SK-N-SH (cell line): ENCODE data around the gene HLA-DQA1. TPM values are rescaled to one million over a fixed set of nuclear protein-coding genes. Genes with fewer than 3 reads are reported as not detected.

Experiments used
- CTCF ChIA-PET: fragments of 300-600, 350-600 bp; formaldehyde crosslinking; extraction: SDS; loops from one replicate; lab custom pipeline; 2021; lab: Yijun Ruan, JAX
- POLR2A ChIA-PET: fragments of 350-600 bp; sonication (Branson Sonifier 250); formaldehyde crosslinking; extraction: SDS; loops from one replicate; lab custom pipeline; 2020; ENCODE audit warnings: antibody characterized with exemption, inconsistent platforms; lab: Yijun Ruan, JAX
- DNase-seq: peaks from one replicate; pipeline ENCODE4 v3.0.0; 2012
- H2AFZ ChIP-seq: fragments of 200-600 bp; sonication (generic); 2 replicates; pipeline ENCODE4 v1.8.1; 2016; ENCODE audit warnings: antibody characterized with exemption, mild to moderate bottlenecking, low read depth
- H3F3A ChIP-seq: fragments of 200-600 bp; sonication (generic); replicated peaks from 2 replicates; pipeline ENCODE3; 2016; ENCODE audit warnings: antibody characterized with exemption, mild to moderate bottlenecking; ENCODE audit not compliant: insufficient read depth
- H3K27ac ChIP-seq, 2 experiments: fragments of 200-500 bp in 1 of 2; fragments of 200-600 bp in 1 of 2; sonication (Bioruptor generic) in 1 of 2; sonication (generic), shearing (Covaris generic) in 1 of 2; 2 replicates each; pipeline versions ENCODE4 v1.5.1 to v1.6.1; 2014 to 2016; ENCODE audit warnings: low read depth in 2 of 2, inconsistent platforms in 1 of 2, low read length in 1 of 2, mild to moderate bottlenecking in 1 of 2, mixed read lengths in 1 of 2
- H3K27me3 ChIP-seq: fragments of 200-600 bp; sonication (generic), shearing (Covaris generic); 2 replicates; pipeline ENCODE4 v1.6.1; 2016; ENCODE audit warnings: mixed run types; ENCODE audit not compliant: insufficient read depth
- H3K36me3 ChIP-seq, 2 experiments: fragments of 200-500 bp in 1 of 2; fragments of 200-600 bp in 1 of 2; sonication (Bioruptor generic) in 1 of 2; sonication (generic) in 1 of 2; replicated peaks in 1 of 2; 2 replicates each; pipeline versions ENCODE3 to v1.5.1; 2014 to 2016; ENCODE audit warnings: low read length in 1 of 2, mild to moderate bottlenecking in 1 of 2; ENCODE audit not compliant: insufficient read depth in 2 of 2, control insufficient read depth in 1 of 2
- H3K4me1 ChIP-seq, 2 experiments: fragments of 200-500 bp in 1 of 2; fragments of 200-600 bp in 1 of 2; sonication (Bioruptor generic) in 1 of 2; sonication (generic), shearing (Covaris generic) in 1 of 2; 2 replicates each; pipeline versions ENCODE4 v1.5.1 to v1.6.1; 2014 to 2016; ENCODE audit warnings: low read depth in 1 of 2, low read length in 1 of 2, mixed run types in 1 of 2; ENCODE audit not compliant: insufficient read depth in 2 of 2, control insufficient read depth in 1 of 2
- H3K4me2 ChIP-seq: fragments of 200-600 bp; sonication (generic), shearing (Covaris generic); 2 replicates; pipeline ENCODE4 v1.6.1; 2017; ENCODE audit warnings: mixed run types
- H3K4me3 ChIP-seq, 2 experiments: fragments of 200-500 bp in 1 of 2; fragments of 200-600 bp in 1 of 2; sonication (Bioruptor generic) in 1 of 2; sonication (generic), shearing (Covaris generic) in 1 of 2; 2 replicates each; pipeline versions ENCODE4 v1.5.1 to v1.8.1; 2014 to 2016; ENCODE audit warnings: low read depth in 2 of 2, inconsistent platforms in 1 of 2, low read length in 1 of 2, mild to moderate bottlenecking in 1 of 2, mixed read lengths in 1 of 2, moderate library complexity in 1 of 2
- H3K79me2 ChIP-seq: fragments of 200-600 bp; sonication (generic); 2 replicates; pipeline ENCODE4 v1.8.1; 2017; ENCODE audit warnings: mild to moderate bottlenecking; ENCODE audit not compliant: insufficient read depth
- H3K9ac ChIP-seq: fragments of 200-600 bp; sonication (generic); 2 replicates; pipeline ENCODE4 v1.6.1; 2017; ENCODE audit warnings: mixed run types
- H3K9me2 ChIP-seq: fragments of 200-600 bp; sonication (generic); 2 replicates; pipeline ENCODE4 v1.6.1; 2017; ENCODE audit warnings: mixed run types
- H3K9me3 ChIP-seq: fragments of 200-600 bp; sonication (generic); 2 replicates; pipeline ENCODE4 v1.6.1; 2017; ENCODE audit warnings: mixed run types, mild to moderate bottlenecking, moderate library complexity
- H4K20me1 ChIP-seq: fragments of 200-600 bp; sonication (generic); 2 replicates; pipeline ENCODE4 v1.6.1; 2017; ENCODE audit warnings: mild to moderate bottlenecking, mixed run types; ENCODE audit not compliant: insufficient read depth
- ELF1 ChIP-seq: IDR thresholded peaks from 2 replicates; pipeline ENCODE4 v1.4.0; 2012
- FOXJ3 ChIP-seq: sonication (generic); formaldehyde crosslinking; IDR thresholded peaks from 2 replicates; pipeline ENCODE4 v1.5.1; 2020; ENCODE audit warnings: mild to moderate bottlenecking, missing genetic modification reagents
- FOXM1 ChIP-seq: IDR thresholded peaks from 2 replicates; pipeline ENCODE4 v1.4.0; 2012; ENCODE audit warnings: low read depth, mild to moderate bottlenecking
- GABPA ChIP-seq: IDR thresholded peaks from 2 replicates; pipeline ENCODE4 v1.4.0; 2012; ENCODE audit warnings: low read depth, mild to moderate bottlenecking
- GATA2 ChIP-seq: sonication (generic); formaldehyde crosslinking; IDR thresholded peaks from 2 replicates; pipeline ENCODE4 v1.5.0; 2020; ENCODE audit warnings: mild to moderate bottlenecking, missing genetic modification reagents
- IRF3 ChIP-seq: fragments of 150-350 bp; IDR thresholded peaks from 2 replicates; pipeline ENCODE4 v1.6.1; 2016; ENCODE audit warnings: mild to moderate bottlenecking, low read depth, low read length
- MAX ChIP-seq: IDR thresholded peaks from 2 replicates; pipeline ENCODE4 v1.4.0; 2012; ENCODE audit warnings: low read depth
- MXI1 ChIP-seq: IDR thresholded peaks from 2 replicates; pipeline ENCODE4 v1.6.1; 2012; ENCODE audit warnings: mild to moderate bottlenecking, low read depth, low read length, improper control_type of control experiment
- POLR2AphosphoS5 ChIP-seq: IDR thresholded peaks from 2 replicates; pipeline ENCODE4 v1.6.1; 2012; ENCODE audit warnings: low read depth, low read length
- REST ChIP-seq: IDR thresholded peaks from 2 replicates; pipeline ENCODE4 v1.6.1; 2012; ENCODE audit warnings: mild to moderate bottlenecking, low read depth, low read length, moderate library complexity
- YY1 ChIP-seq: IDR thresholded peaks from 2 replicates; pipeline ENCODE4 v1.4.0; 2012; ENCODE audit warnings: low read depth, mild to moderate bottlenecking
- ZBTB33 ChIP-seq: IDR thresholded peaks from 2 replicates; pipeline ENCODE4 v1.4.0; 2012; ENCODE audit warnings: low read depth, borderline replicate concordance
- WGBS: methylation state at CpG from one replicate; pipeline ENCODE4 v1.1.6; 2017; ENCODE audit warnings: low lambda C conversion rate; 5-methylcytosine and 5-hydroxymethylcytosine counted together
- polyA plus RNA-seq, 3 experiments: library from polyadenylated mRNA; depleted of rRNA; stranded (reverse); fragments of >200 nt; gene quantifications; 2 replicates each; pipeline ENCODE4 v1.2.3, GENCODE V29; 2012

HLA-DQA1 gene
- not detected in 2 replicates for polyA plus RNA-seq (2012; rRNA removed)
- polyA plus RNA-seq (2012; cell fraction: cytosol; rRNA removed) = not detected in 2 replicates
- polyA plus RNA-seq (2012; cell fraction: nucleus; rRNA removed) = not detected in 2 replicates

- Histone ChIP-seq H3K27ac (no peak within 1 kb of the TSS), H3K79me2 (no peaks in the 10 kb centered on the region), H3K9ac (no peak within 1 kb of the TSS), H3K9me3 (no peaks in the 10 kb centered on the region), H3K9me2 (no peaks in the 10 kb centered on the region), H3K4me2 (no peak within 1 kb of the TSS), H2AFZ (no peak within 1 kb of the TSS), H4K20me1 (no peaks in the 10 kb centered on the region)
- CTCF ChIA-PET = no interaction called here
- DNase-seq = no peak
- WGBS = 0% methylated on average over 7 of the region's 7 CpGs
- TF ChIP-seq REST (no peak), MAX (no peak), YY1 (no peak)
- TF ChIP-seq, all 33 proteins: peak for 0
- POLR2A ChIA-PET = no interaction called here
- H3K36me3 ChIP-seq = no peaks in the 10 kb centered on the region
- H3K27me3 ChIP-seq = no peaks in the 10 kb centered on the region
- no peak within 1 kb of the TSS for H3K4me3 ChIP-seq
- H3F3A ChIP-seq = no peaks in the 10 kb centered on the region
- H3K4me1 ChIP-seq = no peaks in the 10 kb centered on the region
These were observed at the start of gene HLA-DQA1 for GRCh38 chr6:32637219-32637880. Gene HLA-DQA1 (plus strand): TSS chr6:32637406. CDS start chr6:32637459, 53 bp downstream.

- H3F3A ChIP-seq = no peaks in the 10 kb centered on the region
- H3K9me2 ChIP-seq = no peaks in the 10 kb centered on the region
- no peak for TF ChIP-seq FOXJ3 (CRISPR knock-in tag)
- TF ChIP-seq IRF3 = no peak
- no peak for TF ChIP-seq ZBTB33
- TF ChIP-seq YY1 = no peak
- TF ChIP-seq POLR2AphosphoS5 = no peak
- no peak for TF ChIP-seq GATA2 (CRISPR knock-in tag)
- TF ChIP-seq GABPA = no peak
- TF ChIP-seq MXI1 = no peak
- no peak for TF ChIP-seq ELF1
- no peak for TF ChIP-seq FOXM1
- TF ChIP-seq, all 33 proteins: peak for 0
- Histone ChIP-seq H3K27ac (no peak overlapping the region), H4K20me1 (no peaks in the 10 kb centered on the region), H3K9ac (no peak overlapping the region), H3K9me3 (no peaks in the 10 kb centered on the region), H3K27me3 (no peaks in the 10 kb centered on the region), H3K4me1 (no peaks in the 10 kb centered on the region), H2AFZ (no peak overlapping the region), H3K4me3 (no peak overlapping the region), H3K4me2 (no peak overlapping the region), H3K79me2 (no peaks in the 10 kb centered on the region), H3K36me3 (no peaks in the 10 kb centered on the region)
- DNase-seq = no peak
- WGBS = 4% methylated on average over 2 of the region's 2 CpGs
- POLR2A ChIA-PET = no interaction called here
- CTCF ChIA-PET = no interaction called here
These were observed 49.0 kb upstream of the HLA-DQA1 start for GRCh38 chr6:32588156-32588555.
